Measurements from ENCODE around the gene AKAP10.

The AKAP10 gene

DNA sequence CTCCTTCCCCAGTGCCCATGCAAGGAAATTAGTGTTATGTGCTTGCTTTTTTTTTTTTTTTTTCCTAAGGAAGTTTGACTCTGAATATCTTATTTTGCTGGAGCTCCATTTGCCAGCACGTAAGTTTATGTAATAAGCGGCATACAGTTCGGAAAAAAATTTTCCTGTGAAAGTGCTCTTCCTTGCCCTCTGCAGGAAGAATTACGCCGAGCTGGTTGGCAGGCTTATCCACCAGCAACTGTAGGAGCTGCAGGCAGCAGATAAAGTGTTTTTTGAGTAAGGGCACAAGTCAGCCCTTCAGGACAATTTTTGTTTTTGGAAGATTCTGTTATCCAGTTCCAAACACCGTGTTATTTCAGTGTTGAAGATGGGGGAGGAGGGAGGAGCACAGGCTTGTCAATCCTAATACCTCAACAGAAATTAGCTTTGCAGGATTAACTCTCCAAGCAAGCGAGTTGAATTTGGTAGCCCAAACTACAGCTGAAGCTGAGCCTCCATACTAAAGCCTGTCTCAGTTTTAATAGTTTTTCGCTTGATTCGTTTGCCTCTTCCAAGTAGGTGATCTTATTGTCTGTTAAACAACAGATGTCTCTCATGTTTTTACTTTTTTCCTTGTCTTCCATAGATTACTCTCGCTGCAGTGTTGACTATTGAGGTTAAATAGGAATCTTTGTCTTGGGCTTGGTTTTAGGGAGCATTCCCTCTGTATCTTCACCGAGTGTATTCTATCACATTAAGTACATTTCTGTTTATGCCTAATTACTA lies 32.7 kb upstream of the AKAP10 start (continued):
- TF ChIP-seq, protein P1, sequence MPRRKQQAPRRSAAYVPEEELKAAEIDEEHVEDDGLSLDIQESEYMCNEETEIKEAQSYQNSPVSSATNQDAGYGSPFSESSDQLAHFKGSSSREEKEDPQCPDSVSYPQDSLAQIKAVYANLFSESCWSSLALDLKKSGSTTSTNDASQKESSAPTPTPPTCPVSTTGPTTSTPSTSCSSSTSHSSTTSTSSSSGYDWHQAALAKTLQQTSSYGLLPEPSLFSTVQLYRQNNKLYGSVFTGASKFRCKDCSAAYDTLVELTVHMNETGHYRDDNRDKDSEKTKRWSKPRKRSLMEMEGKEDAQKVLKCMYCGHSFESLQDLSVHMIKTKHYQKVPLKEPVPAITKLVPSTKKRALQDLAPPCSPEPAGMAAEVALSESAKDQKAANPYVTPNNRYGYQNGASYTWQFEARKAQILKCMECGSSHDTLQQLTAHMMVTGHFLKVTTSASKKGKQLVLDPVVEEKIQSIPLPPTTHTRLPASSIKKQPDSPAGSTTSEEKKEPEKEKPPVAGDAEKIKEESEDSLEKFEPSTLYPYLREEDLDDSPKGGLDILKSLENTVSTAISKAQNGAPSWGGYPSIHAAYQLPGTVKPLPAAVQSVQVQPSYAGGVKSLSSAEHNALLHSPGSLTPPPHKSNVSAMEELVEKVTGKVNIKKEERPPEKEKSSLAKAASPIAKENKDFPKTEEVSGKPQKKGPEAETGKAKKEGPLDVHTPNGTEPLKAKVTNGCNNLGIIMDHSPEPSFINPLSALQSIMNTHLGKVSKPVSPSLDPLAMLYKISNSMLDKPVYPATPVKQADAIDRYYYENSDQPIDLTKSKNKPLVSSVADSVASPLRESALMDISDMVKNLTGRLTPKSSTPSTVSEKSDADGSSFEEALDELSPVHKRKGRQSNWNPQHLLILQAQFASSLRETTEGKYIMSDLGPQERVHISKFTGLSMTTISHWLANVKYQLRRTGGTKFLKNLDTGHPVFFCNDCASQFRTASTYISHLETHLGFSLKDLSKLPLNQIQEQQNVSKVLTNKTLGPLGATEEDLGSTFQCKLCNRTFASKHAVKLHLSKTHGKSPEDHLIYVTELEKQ (tag by site-specific recombination; IDR thresholded peaks at IDR 0.05; ENCODE audit: borderline replicate concordance): no peak
- no peak for TF ChIP-seq ZNF404 (tag by site-specific recombination; IDR thresholded peaks at IDR 0.05)
- no peak for TF ChIP-seq REST (tag by site-specific recombination; IDR thresholded peaks at IDR 0.05)
- TF ChIP-seq ZBTB7A (tag by site-specific recombination; IDR thresholded peaks at IDR 0.05; ENCODE audit: low read depth): no peak
- TF ChIP-seq ZBTB49 (tag by site-specific recombination; IDR thresholded peaks at IDR 0.05; ENCODE audit: low read depth): no peak
- TF ChIP-seq ZNF776 (tag by site-specific recombination; IDR thresholded peaks at IDR 0.05; ENCODE audit: borderline replicate concordance): no peak
- TF ChIP-seq ZNF211 (tag by site-specific recombination; IDR thresholded peaks at IDR 0.05; ENCODE audit: low read depth): no peak
- no peak for TF ChIP-seq ZNF138 (tag by site-specific recombination; IDR thresholded peaks at IDR 0.05; ENCODE audit: borderline replicate concordance)
- no peak for TF ChIP-seq ZNF302 (tag by site-specific recombination; IDR thresholded peaks at IDR 0.05; ENCODE audit: low read depth)
- TF ChIP-seq ZBTB10 (tag by site-specific recombination; IDR thresholded peaks at IDR 0.05): 0 out of 2 replicates have a peak, but pooled peaks have one; percentile 2
- TF ChIP-seq, protein P2, sequence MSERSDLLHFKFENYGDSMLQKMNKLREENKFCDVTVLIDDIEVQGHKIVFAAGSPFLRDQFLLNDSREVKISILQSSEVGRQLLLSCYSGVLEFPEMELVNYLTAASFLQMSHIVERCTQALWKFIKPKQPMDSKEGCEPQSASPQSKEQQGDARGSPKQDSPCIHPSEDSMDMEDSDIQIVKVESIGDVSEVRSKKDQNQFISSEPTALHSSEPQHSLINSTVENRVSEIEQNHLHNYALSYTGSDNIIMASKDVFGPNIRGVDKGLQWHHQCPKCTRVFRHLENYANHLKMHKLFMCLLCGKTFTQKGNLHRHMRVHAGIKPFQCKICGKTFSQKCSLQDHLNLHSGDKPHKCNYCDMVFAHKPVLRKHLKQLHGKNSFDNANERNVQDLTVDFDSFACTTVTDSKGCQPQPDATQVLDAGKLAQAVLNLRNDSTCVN (tag by site-specific recombination; optimal IDR thresholded peaks at IDR 0.05): no peak
- no peak for TF ChIP-seq ZNF37A (tag by site-specific recombination; IDR thresholded peaks at IDR 0.05)
- TF ChIP-seq ZSCAN23 (tag by site-specific recombination; IDR thresholded peaks at IDR 0.05): 0 out of 2 replicates have a peak, but pooled peaks have one; percentile 37
- TF ChIP-seq TCF7L2 (IDR thresholded peaks at IDR 0.05; ENCODE audit: borderline replicate concordance, low read depth, low read length): no peak
- no peak for TF ChIP-seq ZNF280C (tag by site-specific recombination; IDR thresholded peaks at IDR 0.05)
- no peak for TF ChIP-seq ZNF146 (tag by site-specific recombination; IDR thresholded peaks at IDR 0.05)
- TF ChIP-seq KLF9 (tag by site-specific recombination; IDR thresholded peaks at IDR 0.05; ENCODE audit: low read depth): no peak
- TF ChIP-seq, protein P3, sequence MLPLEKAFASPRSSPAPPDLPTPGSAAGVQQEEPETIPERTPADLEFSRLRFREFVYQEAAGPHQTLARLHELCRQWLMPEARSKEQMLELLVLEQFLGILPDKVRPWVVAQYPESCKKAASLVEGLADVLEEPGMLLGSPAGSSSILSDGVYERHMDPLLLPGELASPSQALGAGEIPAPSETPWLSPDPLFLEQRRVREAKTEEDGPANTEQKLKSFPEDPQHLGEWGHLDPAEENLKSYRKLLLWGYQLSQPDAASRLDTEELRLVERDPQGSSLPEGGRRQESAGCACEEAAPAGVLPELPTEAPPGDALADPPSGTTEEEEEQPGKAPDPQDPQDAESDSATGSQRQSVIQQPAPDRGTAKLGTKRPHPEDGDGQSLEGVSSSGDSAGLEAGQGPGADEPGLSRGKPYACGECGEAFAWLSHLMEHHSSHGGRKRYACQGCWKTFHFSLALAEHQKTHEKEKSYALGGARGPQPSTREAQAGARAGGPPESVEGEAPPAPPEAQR (tag by site-specific recombination; IDR thresholded peaks at IDR 0.05): no peak

Data from HEK293 (cell line).